ENCODE results near the gene SMARCD1.

Gene SMARCD1

GRCh38 chr12:50057000-50057841, 27.9 kb upstream of the SMARCD1 start, which contains the start of gene ASIC1:
ASIC1 (plus strand) TSS chr12:50057596; CDS start chr12:50058767, 1,171 bp downstream.
- DNase-seq, result no peak

GRCh38 chr12:50057896-50058670, 27.1 kb upstream of the SMARCD1 start:
- no peak for DNase-seq

DNA sequence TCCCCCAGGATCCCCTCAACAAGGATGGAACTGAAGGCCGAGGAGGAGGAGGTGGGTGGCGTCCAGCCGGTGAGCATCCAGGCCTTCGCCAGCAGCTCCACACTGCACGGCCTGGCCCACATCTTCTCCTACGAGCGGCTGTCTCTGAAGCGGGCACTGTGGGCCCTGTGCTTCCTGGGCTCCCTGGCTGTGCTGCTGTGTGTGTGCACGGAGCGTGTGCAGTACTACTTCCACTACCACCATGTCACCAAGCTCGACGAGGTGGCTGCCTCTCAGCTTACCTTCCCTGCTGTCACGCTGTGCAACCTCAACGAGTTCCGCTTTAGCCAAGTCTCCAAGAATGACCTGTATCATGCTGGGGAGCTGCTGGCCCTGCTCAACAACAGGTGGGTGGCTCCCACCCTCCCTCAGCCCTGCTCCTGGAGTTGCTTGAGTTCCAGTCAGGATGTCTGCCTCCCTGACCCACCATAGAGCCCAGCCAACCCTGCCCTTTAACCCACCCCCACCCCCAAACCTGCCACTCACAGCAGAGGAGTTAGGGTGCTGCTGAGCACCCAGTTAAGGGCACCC, 26.3 kb upstream of the SMARCD1 start:
- DNase-seq, result no peak

DNA sequence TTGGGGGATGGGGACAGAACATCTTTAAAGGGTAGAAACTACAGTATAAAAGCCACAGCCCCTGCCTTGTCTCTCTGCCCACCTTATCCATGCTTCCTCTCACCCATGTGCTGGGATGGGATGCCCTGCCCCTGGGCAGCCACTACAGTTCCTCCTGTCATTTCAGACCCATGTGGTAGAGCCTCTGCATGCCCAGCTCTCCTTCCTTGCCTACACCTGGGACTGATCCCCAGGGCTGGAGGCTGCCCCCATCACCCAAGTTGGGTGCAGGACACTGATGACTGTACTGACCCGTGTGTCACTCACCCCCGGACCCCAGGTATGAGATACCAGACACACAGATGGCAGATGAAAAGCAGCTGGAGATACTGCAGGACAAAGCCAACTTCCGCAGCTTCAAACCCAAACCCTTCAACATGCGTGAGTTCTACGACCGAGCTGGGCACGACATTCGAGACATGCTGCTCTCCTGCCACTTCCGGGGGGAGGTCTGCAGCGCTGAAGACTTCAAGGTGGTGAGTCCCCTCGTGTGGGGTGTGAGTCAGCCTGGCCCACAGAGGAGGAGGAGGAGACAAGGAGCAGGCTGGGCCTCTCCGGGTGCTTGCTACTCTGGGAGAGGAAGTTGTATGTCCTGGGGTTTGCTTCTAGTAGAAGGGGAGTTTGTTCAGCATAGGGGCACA, 25.6 kb upstream of the SMARCD1 start:
- DNase-seq, result no peak

DNA sequence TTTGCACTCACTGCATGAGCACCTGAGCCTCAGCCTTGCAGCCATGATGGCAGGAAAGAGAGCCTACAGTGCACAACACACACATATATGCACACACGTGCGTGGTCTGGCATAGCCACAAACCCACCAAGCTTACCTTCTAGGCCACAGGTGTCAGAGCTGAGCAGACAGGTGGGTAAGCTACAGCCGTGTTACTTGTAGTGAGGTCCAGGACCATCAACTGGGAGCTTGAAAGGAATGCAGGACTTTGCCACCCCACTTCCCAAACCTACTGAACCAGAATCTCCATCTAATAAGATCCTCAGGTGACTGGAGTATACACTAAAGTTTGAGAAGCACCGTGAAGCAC, 25.0 kb upstream of the SMARCD1 start:
- DNase-seq, result no peak

DNA sequence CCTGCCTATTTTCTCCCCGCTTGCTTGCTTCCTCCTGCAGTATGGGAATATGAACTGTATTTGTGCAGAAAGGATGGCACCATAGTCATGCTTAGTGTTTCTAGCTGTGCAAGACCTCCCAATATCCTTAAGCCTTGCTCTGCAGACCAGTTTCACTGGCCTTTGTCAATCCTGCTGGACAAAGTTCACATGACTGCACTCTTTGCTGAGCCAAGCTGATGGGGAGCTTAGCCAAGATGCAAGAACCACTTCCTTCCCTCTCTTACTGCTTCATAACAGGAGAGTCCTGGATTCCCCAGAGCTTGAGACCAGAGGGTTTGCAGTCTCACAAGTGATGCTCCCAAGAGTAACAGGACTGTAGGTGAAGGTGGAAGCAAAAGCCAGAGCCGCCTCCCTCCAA, 24.0 kb upstream of the SMARCD1 start:
- DNase-seq, result no peak

DNA sequence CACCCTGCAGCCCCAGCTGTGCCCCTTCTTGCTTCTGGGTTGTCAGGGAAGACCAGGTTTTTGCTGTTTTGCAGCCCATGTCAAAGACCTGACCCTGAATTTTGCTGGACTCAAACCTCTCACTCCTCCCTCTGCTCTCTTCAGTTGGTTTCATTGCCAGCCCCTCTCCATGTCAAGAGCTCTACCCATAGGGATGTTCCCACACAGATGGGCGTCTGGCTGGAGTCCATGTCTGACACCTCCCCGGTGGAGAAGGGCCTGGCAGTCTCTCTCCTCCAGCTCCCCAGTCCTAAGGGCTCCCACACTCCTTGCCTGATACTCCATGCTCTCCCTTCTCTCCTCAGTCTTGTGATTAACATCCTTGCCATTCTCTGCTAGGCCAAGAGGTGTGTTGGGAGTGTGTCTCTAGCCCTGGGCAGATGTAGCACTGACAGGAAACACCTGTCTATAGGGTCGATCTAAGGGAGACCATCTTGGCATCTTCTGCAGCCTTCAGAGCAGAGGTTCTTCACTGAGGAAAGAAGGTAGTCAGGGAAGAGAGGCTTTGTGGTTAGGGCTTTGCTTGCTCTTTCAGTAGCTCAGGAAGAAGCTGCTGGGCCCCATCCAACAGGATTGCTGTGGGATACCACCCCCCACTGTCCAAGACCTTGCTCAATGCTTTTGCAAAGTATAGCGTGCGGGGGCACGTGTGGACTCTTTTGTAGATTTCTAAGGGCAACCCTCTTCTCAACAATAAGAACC, 23.0 kb upstream of the SMARCD1 start:
- DNase-seq, result no peak

- DNase-seq, result no peak
Observed at GRCh38 chr12:50062728-50063460, 22.2 kb upstream of the SMARCD1 start.

DNA sequence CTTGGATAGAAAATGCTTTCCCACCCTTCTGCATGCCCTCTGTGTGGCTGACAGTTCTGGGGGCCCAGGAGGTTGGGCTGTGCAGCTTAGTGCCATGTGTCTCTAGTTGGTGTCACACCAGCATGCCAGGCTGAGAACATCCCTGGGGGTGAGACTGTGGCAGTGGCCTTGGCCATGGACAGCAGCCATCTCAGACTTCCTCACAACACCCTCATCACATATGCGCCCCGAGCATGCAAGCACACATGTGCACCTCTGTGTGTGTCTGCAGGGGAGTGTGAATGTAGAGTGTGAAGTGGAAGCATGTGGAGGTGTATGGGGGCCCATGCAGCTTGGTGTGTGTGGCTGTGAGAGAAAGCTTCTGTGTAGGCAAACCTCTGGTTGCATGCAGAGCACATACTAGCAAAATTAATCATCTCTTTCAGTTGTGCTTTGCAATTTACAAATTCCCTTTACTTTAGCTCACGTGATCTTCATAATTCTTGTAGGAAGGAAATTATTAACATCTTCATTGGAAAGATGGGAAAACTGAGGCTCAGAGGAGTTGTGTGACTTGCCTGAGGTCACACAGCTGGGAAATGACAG, 19.3 kb upstream of the SMARCD1 start:
- no peak for DNase-seq

- no peak for DNase-seq
Observed at GRCh38 chr12:50066402-50066801, 18.7 kb upstream of the SMARCD1 start.

DNA sequence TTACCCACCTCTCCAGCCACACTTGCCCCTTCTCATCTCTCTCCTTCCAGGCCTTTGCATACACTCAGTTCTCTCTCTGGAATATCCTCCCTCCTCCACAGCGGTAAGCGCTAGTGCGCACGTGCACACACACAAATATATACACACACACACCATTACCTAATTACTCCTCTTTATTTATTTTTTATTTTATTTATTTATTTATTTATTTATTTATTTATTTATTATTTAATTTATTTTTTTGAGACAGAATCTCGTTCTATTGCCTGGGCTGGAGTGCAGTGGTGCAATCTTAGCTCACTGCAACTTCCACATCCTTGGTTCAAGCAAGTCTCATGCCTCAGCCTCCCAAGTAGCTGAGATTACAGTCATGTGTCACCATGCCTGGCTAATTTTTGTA, 16.1 kb upstream of the SMARCD1 start:
- no peak for DNase-seq

- DNase-seq, result no peak
Observed at GRCh38 chr12:50069539-50069938, 15.6 kb upstream of the SMARCD1 start.

DNA sequence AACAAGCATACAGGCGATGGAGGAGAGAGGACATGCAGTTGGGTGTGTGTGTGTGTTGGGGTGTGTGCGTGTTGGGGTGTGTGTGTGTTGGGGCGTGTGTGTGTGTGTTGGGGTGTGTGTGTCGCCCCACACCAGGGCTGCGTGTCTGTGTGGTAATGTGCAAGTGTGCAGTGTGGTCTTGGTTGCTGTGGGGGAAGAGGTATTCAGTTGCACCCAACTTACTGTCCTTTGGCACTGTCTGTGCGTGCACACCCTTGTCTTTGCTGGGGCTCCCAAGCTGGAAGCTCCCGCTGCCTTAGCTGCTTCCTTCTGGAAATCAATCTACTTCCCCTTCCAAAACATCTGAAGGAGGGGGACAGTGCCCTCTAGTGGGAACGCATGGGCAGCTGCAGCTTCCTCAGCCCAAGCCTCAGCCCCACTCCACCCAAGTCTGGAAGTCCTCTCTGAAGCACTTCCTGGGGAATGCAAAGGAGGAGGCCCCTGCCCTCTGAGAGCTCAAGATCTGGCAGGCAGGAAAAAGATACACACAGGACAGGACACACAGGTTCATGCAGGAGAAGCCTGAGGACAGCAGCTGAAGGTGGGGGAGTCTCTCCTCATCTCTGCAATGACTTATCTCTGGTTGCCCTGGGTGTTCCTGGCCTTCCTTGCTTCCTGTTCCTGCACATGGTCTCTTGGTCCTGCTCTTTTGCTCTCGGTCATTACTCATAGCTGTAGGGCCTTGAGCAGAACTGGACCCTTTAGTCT, 14.7 kb upstream of the SMARCD1 start:
- no peak for DNase-seq

GRCh38 chr12:50072198-50072907, 12.8 kb upstream of the SMARCD1 start:
- no peak for DNase-seq

GRCh38 chr12:50073206-50073605, 11.9 kb upstream of the SMARCD1 start:
- no peak for DNase-seq

GRCh38 chr12:50073712-50074111, 11.4 kb upstream of the SMARCD1 start:
- DNase-seq, result no peak

DNA sequence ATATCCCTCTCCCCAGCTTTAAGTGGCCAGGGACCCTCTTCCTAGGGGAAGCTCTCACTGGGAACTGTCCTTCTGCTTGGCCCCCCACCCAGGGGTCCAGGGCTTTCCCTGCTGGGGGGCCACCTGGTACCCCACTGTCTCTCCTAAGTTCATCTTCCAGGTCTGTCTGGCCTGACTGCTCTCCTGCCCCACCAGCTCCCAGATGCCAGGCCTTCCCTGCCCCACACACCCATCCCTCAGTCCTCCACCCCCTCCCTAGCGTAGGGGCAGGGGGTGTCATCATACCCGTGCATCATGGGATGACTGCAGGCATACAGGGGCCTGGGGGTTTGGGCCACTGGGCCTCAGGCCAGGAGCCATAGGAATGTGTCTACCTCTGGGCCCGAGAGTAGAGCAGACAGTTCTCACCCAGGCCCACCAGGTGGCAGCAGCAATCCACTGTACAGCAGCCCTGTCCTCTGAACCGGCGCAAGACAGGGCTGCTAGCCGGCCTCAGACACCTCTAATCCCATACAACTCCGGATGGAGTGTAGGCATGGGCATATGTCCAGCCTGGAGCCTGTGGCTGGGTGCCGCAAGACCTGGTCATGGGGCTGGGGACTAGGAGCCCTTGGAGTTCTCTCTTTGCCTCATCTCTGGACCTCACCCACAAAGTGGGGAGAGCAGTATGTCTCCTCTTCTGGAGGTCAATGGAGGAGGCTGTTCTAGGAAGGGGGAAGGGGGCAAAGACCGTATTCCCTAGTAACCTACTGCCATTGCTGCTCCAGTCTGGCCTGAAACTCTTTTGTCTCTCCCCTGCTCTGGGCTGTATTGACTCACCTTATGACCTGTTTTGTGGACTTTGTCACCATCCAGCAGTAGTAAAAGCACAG, 10.0 kb upstream of the SMARCD1 start:
- DNase-seq, result no peak

DNA sequence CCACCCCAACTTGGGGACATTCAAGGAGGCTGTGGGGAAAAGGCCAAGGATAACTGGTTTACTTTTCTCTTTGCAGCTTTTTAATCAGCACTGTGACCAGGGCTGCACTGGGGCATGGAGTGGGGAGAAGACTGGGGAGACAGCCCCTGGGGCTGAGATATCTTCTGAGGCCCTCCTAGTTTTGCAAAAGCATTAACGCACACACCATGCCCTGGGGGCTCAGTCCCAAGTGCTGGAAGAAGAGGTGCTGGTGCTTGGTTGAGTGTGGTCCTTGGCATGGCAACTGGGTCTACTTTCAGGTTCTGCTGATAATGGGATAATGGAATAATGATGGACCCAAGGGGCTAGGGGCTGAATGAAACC, 9.4 kb upstream of the SMARCD1 start:
- no peak for DNase-seq

GRCh38 chr12:50077099-50077498, 8.0 kb upstream of the SMARCD1 start:
- no peak for DNase-seq
